Measurements from ENCODE around the gene TSC22D1.

The TSC22D1 gene

DNA sequence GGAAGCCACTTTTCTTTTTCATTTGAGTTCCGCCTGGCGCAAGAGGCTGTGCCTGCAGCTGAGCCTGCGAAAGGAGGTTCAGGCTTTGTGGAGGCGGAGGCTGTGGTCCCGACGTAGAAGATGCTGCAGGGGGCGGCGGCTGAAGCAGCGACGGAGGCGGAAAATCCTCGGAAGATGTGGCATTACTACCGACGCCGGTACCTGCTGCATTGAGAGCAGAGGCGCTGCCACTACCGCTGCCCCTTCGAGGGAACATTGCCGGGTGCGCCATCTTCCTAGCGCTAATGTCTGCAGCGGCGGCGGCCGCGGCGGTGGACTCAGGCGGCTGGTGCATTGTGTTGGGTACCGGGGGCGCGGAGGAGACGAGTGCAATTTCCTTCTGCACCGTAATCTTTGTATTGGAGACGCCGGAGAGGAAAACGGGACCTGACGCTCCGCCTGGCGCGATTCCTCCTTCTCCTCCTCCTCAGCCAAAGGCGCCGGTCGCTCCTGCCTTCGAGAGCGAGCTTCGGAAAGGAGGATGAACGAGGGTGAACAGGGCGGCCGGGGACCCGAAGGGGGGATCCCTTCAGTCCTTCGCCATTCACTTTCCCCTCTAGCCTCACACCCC is at the start of gene TSC22D1:
Gene TSC22D1 (minus strand): TSS at position 590 of the 610 bp plus-strand sequence. CDS start 256 bp downstream, at position 334.
- Histone ChIP-seq H3K9me2 (replicated peaks; ENCODE audit: low read depth, low read length) (no peaks in the 10 kb centered on the region), H3K9me3 (ENCODE audit: insufficient read depth, low read depth, low read length) (no peaks in the 10 kb centered on the region), H3K4me1 (ENCODE audit: insufficient read depth, low read length, poor library complexity, severe bottlenecking) (peaks cover 52% of the 10 kb centered on the region), H3K79me2 (ENCODE audit: insufficient read depth, low read length) (peaks cover 53% of the 10 kb centered on the region), H4K20me1 (ENCODE audit: insufficient read depth, low read length, poor library complexity, severe bottlenecking) (peaks cover 33% of the 10 kb centered on the region), H3K36me3 (ENCODE audit: insufficient read depth, low read length) (no peaks in the 10 kb centered on the region), H3K4me2 (ENCODE audit: low read depth, low read length, poor library complexity, severe bottlenecking) (peak within 1 kb of the TSS; percentile 89), H3K9ac (ENCODE audit: low read depth, low read length, poor library complexity, severe bottlenecking) (peak within 1 kb of the TSS; percentile 82), H3K27me3 (ENCODE audit: insufficient read depth, low read length, poor library complexity, severe bottlenecking) (no peaks in the 10 kb centered on the region), H3K4me3 (ENCODE audit: low read length, poor library complexity, severe bottlenecking) (peak within 1 kb of the TSS; percentile 80), H3F3A (ENCODE audit: low read depth) (no peaks in the 10 kb centered on the region), H2AFZ (ENCODE audit: low read length) (peak within 1 kb of the TSS; percentile 75)
- no peak for TF ChIP-seq EZH2phosphoT487 (IDR thresholded peaks at IDR 0.05; ENCODE audit: borderline replicate concordance)
- TF ChIP-seq, protein P1, sequence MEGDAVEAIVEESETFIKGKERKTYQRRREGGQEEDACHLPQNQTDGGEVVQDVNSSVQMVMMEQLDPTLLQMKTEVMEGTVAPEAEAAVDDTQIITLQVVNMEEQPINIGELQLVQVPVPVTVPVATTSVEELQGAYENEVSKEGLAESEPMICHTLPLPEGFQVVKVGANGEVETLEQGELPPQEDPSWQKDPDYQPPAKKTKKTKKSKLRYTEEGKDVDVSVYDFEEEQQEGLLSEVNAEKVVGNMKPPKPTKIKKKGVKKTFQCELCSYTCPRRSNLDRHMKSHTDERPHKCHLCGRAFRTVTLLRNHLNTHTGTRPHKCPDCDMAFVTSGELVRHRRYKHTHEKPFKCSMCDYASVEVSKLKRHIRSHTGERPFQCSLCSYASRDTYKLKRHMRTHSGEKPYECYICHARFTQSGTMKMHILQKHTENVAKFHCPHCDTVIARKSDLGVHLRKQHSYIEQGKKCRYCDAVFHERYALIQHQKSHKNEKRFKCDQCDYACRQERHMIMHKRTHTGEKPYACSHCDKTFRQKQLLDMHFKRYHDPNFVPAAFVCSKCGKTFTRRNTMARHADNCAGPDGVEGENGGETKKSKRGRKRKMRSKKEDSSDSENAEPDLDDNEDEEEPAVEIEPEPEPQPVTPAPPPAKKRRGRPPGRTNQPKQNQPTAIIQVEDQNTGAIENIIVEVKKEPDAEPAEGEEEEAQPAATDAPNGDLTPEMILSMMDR (conservative IDR thresholded peaks at IDR 0.05; ENCODE audit: low read length), result no peak

DNA sequence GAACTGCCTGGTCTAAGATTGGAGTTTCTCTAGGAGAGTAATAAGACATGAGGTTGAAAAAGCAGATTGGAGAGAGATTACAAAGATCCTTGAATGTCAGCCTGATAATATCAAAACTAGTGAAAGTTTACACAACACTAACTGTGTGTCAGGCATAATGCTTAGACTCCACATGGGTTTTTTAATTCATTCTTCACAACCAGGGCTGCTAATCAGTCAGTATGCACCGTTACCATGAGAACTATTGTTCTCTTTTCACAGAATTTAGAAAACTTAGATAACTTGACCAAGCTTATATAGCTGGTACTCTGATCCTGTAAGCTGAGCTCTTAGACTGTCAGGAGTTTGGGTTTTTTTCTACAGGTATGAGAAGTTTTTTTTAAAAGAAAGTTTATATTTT is 46.6 kb upstream of the TSC22D1 start:
- Histone ChIP-seq H3K4me3 (ENCODE audit: low read length, poor library complexity, severe bottlenecking) (no peak overlapping the region), H3F3A (ENCODE audit: low read depth) (no peaks in the 10 kb centered on the region), H2AFZ (ENCODE audit: low read length) (peak overlapping the region; percentile 45; the same call in 1 of the 2 replicates), H4K20me1 (ENCODE audit: insufficient read depth, low read length, poor library complexity, severe bottlenecking) (no peaks in the 10 kb centered on the region), H3K27me3 (ENCODE audit: insufficient read depth, low read length, poor library complexity, severe bottlenecking) (no peaks in the 10 kb centered on the region), H3K4me2 (ENCODE audit: low read depth, low read length, poor library complexity, severe bottlenecking) (no peak overlapping the region), H3K9ac (ENCODE audit: low read depth, low read length, poor library complexity, severe bottlenecking) (no peak overlapping the region), H3K36me3 (ENCODE audit: insufficient read depth, low read length) (no peaks in the 10 kb centered on the region), H3K79me2 (ENCODE audit: insufficient read depth, low read length) (no peaks in the 10 kb centered on the region), H3K4me1 (ENCODE audit: insufficient read depth, low read length, poor library complexity, severe bottlenecking) (no peaks in the 10 kb centered on the region), H3K9me3 (ENCODE audit: insufficient read depth, low read depth, low read length) (no peaks in the 10 kb centered on the region), H3K9me2 (replicated peaks; ENCODE audit: low read depth, low read length) (no peaks in the 10 kb centered on the region)
- TF ChIP-seq, protein P1 (conservative IDR thresholded peaks at IDR 0.05; ENCODE audit: low read length), result no peak
- no peak for TF ChIP-seq EZH2phosphoT487 (IDR thresholded peaks at IDR 0.05; ENCODE audit: borderline replicate concordance)

DNA sequence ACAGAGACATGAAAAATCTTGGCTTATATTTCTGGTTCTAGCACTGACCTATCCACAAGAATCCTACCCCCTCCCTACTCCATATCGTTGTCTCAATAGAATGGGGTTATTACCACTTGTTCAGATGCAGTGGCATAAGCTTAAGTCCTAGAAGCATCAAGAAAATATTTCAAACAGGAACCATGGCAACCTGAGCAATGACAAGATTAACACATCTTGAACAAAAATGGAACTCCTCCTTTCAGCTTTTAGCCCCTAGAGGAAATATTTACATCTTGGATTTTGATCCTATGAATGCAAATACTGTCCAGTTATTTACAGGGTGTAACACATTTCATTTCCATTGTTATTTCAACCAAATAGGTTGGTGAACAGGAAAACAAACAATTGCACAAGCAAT is 46.1 kb upstream of the TSC22D1 start:
- H3K4me2 ChIP-seq (ENCODE audit: low read depth, low read length, poor library complexity, severe bottlenecking), result no peak overlapping the region
- no peaks in the 10 kb centered on the region for H3F3A ChIP-seq (ENCODE audit: low read depth)
- no peak overlapping the region for H2AFZ ChIP-seq (ENCODE audit: low read length)

More for the DNA sequence above, 46.1 kb upstream of the TSC22D1 start:
- no peaks in the 10 kb centered on the region for H3K9me2 ChIP-seq (replicated peaks; ENCODE audit: low read depth, low read length)
- H3K79me2 ChIP-seq (ENCODE audit: insufficient read depth, low read length), result no peaks in the 10 kb centered on the region
- no peaks in the 10 kb centered on the region for H3K4me1 ChIP-seq (ENCODE audit: insufficient read depth, low read length, poor library complexity, severe bottlenecking)
- no peaks in the 10 kb centered on the region for H3K9me3 ChIP-seq (ENCODE audit: insufficient read depth, low read depth, low read length)
- TF ChIP-seq EZH2phosphoT487 (IDR thresholded peaks at IDR 0.05; ENCODE audit: borderline replicate concordance), result no peak
- TF ChIP-seq, protein P1 (conservative IDR thresholded peaks at IDR 0.05; ENCODE audit: low read length), result no peak
- no peaks in the 10 kb centered on the region for H3K36me3 ChIP-seq (ENCODE audit: insufficient read depth, low read length)
- H3K9ac ChIP-seq (ENCODE audit: low read depth, low read length, poor library complexity, severe bottlenecking), result no peak overlapping the region
- H3K4me3 ChIP-seq (ENCODE audit: low read length, poor library complexity, severe bottlenecking), result no peak overlapping the region
- H3K27me3 ChIP-seq (ENCODE audit: insufficient read depth, low read length, poor library complexity, severe bottlenecking), result no peaks in the 10 kb centered on the region
- H4K20me1 ChIP-seq (ENCODE audit: insufficient read depth, low read length, poor library complexity, severe bottlenecking), result no peaks in the 10 kb centered on the region
